ENCODE data around the gene RASSF3. TPM values are rescaled to one million over a fixed set of nuclear protein-coding genes. Genes with fewer than 3 reads are reported as not detected.

RASSF3 gene
- total RNA-seq, 2 experiments from 2014 or later = 16.3 to 49.9 TPM

DNA sequence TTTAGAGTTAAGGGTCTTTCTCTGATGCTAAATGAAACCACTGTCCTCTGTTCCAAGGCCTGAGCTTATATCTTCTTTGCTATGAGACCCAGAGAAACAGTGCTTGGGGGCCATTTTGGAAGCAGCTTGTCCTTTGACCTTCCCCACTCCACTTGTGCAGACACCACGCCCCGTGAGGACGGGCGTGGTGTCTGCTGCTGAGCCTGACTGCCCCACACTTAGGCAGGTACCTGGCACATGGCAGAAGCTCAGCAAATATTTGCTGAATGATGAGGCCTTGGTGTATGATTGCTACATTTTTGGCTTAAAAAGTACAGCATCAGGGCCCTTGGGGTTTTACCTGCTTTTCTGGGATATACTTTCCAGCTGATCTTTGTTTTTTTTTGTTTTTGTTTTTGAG, 69.9 kb downstream of the RASSF3 start:
- Histone ChIP-seq H3K4me2 (ENCODE audit: low read length) (no peak overlapping the region), H3K9me2 (ENCODE audit: insufficient read depth, low read length) (no peaks in the 10 kb centered on the region), H3K27ac (ENCODE audit: low read depth, low read length, poor library complexity, severe bottlenecking) (no peak overlapping the region), H4K20me1 (ENCODE audit: insufficient read depth, low read length) (peaks cover 23% of the 10 kb centered on the region; the same call in 1 of the 2 replicates), H3K36me3 (ENCODE audit: insufficient read depth, low read length) (peaks cover 12% of the 10 kb centered on the region), H3K9me3 (ENCODE audit: low read length) (no peaks in the 10 kb centered on the region), H3K4me1 (ENCODE audit: insufficient read depth, low read length, poor library complexity, severe bottlenecking) (peaks cover 35% of the 10 kb centered on the region), H3K4me3 (ENCODE audit: low read depth, low read length, poor library complexity, severe bottlenecking) (no peak overlapping the region), H3K79me2 (ENCODE audit: insufficient read depth, low read depth, low read length) (peaks cover 68% of the 10 kb centered on the region; the same call in 1 of the 2 replicates), H2AFZ (ENCODE audit: low read length) (no peak overlapping the region)
- DNase-seq (ENCODE audit: low spot score) = no peak
- BruUV-seq (replicated peaks) = no TSS peak
- ChIA-PET POLR2A (interaction anchor here (0.5 to 2.4 kb wide), 6 partner anchors 9 to 72 kb away, joined by 3 to 8 read pairs (median 4); no protein-coding TSS in a partner anchor), CTCF (ENCODE audit: unreplicated experiment) (no interaction called here)
- TF ChIP-seq CTCF (conservative IDR thresholded peaks at IDR 0.05; ENCODE audit: low read length) (no peak), EZH2phosphoT487 (IDR thresholded peaks at IDR 0.05; ENCODE audit: borderline replicate concordance, low read depth, low read length) (no peak)
- intact Hi-C loops (cut with micrococcal nuclease; ENCODE audit: unreplicated experiment) = no loop called here

DNA sequence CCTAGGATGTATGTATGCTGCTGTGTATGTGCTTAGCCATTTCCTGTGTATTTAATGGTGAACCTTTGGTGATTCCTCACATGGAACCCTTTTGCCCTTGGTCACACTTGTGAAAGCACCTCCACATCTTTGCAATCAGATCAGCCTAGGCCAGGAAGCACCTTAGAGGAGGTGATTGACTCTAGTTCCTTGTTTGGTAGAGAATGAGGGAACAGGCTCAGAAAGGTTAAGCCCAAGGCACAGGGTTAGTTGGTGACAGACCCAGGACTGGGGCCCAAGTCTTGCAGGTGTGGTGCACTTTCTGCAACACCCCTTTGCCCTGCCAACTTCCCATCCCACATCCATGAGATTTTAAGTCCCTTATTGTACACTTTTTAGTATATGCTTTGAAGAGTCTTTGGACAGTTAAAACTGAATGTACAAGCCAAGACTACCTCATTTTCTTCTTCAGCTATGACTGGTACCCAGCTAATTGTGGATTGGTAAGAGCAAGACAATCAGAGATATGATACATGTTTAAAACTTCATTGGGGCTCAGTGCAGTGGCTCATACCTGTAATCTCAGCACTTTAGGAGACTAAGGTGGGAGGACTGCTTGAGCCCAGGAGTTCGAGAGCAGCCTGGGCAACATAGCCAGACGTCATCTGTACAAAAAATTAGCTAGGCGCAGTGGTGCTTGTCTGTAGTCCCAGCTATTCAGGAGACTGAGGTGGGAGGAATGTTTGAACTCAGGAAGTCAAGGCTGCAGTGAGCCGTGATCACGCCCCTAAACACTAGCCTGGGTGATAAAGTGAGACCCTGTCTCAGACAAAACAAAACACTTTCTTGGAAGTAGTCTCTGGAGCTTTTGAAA, 71.1 kb downstream of the RASSF3 start:
- Histone ChIP-seq H2AFZ (ENCODE audit: low read length) (no peak overlapping the region), H3K9me2 (ENCODE audit: insufficient read depth, low read length) (no peaks in the 10 kb centered on the region), H3K4me1 (ENCODE audit: insufficient read depth, low read length, poor library complexity, severe bottlenecking) (peaks cover 28% of the 10 kb centered on the region), H3K36me3 (ENCODE audit: insufficient read depth, low read length) (peaks cover 23% of the 10 kb centered on the region), H3K4me2 (ENCODE audit: low read length) (no peak overlapping the region), H4K20me1 (ENCODE audit: insufficient read depth, low read length) (peaks cover 23% of the 10 kb centered on the region; the same call in 1 of the 2 replicates), H3K27ac (ENCODE audit: low read depth, low read length, poor library complexity, severe bottlenecking) (no peak overlapping the region), H3K79me2 (ENCODE audit: insufficient read depth, low read depth, low read length) (peaks cover 59% of the 10 kb centered on the region; the same call in 1 of the 2 replicates), H3K4me3 (ENCODE audit: low read depth, low read length, poor library complexity, severe bottlenecking) (no peak overlapping the region), H3K9me3 (ENCODE audit: low read length) (no peaks in the 10 kb centered on the region)
- BruUV-seq (replicated peaks) = no TSS peak
- ChIA-PET POLR2A (interaction anchor here (1.0 to 2.4 kb wide), 3 partner anchors 8 to 54 kb away, joined by 3 to 8 read pairs (median 3); no protein-coding TSS in a partner anchor), CTCF (ENCODE audit: unreplicated experiment) (no interaction called here)
- no peak for DNase-seq (ENCODE audit: low spot score)
- intact Hi-C loops (cut with micrococcal nuclease; ENCODE audit: unreplicated experiment) = no loop called here
- TF ChIP-seq EZH2phosphoT487 (IDR thresholded peaks at IDR 0.05; ENCODE audit: borderline replicate concordance, low read depth, low read length) (no peak), CTCF (conservative IDR thresholded peaks at IDR 0.05; ENCODE audit: low read length) (no peak)

Measured in OCI-LY7 (cell line).